Mesendoderm (in vitro differentiated cells): ENCODE results near the gene SLC44A4.

Experiments used
- DNase-seq: peaks from one replicate; pipeline ENCODE4 v3.0.0; 2013
- H2AK5ac ChIP-seq: 2 replicates; pipeline ENCODE4 v1.6.1; 2013; ENCODE audit warnings: low read length, inconsistent platforms
- H2BK120ac ChIP-seq: 2 replicates; pipeline ENCODE4 v1.6.1; 2013; ENCODE audit warnings: low read depth, mild to moderate bottlenecking, low read length, moderate library complexity, mixed read lengths
- H2BK15ac ChIP-seq: replicated peaks from 2 replicates; pipeline ENCODE4 v1.6.1; 2013; ENCODE audit warnings: low read depth, mild to moderate bottlenecking, moderate library complexity
- H2BK5ac ChIP-seq: 2 replicates; pipeline ENCODE4 v1.6.1; 2013; ENCODE audit warnings: low read length, inconsistent platforms
- H3K18ac ChIP-seq: 2 replicates; pipeline ENCODE4 v1.6.1; 2013; ENCODE audit warnings: mild to moderate bottlenecking, low read length, mixed read lengths
- H3K23ac ChIP-seq: one replicate; pipeline ENCODE4 v1.6.1; 2013; ENCODE audit warnings: low read length
- H3K27ac ChIP-seq: 2 replicates; pipeline ENCODE4 v1.5.1; 2013; ENCODE audit warnings: low read depth, mild to moderate bottlenecking, inconsistent platforms, low read length, moderate library complexity
- H3K27me3 ChIP-seq: 2 replicates; pipeline ENCODE4 v1.6.1; 2013; ENCODE audit warnings: low read length, control low read depth, mild to moderate bottlenecking, inconsistent platforms; ENCODE audit not compliant: insufficient read depth, poor library complexity
- H3K36me3 ChIP-seq: 2 replicates; pipeline ENCODE4 v1.6.1; 2013; ENCODE audit warnings: low read length, inconsistent platforms; ENCODE audit not compliant: control insufficient read depth, insufficient read depth
- H3K4ac ChIP-seq: one replicate; pipeline ENCODE4 v1.6.1; 2013; ENCODE audit warnings: low read depth, mild to moderate bottlenecking, low read length, moderate library complexity
- H3K4me1 ChIP-seq: 2 replicates; pipeline ENCODE4 v1.6.1; 2013; ENCODE audit warnings: low read depth, low read length, inconsistent platforms; ENCODE audit not compliant: control insufficient read depth
- H3K4me2 ChIP-seq: 2 replicates; pipeline ENCODE4 v1.6.1; 2013; ENCODE audit warnings: low read length
- H3K4me3 ChIP-seq: 2 replicates; pipeline ENCODE4 v1.5.1; 2013; ENCODE audit warnings: mild to moderate bottlenecking, low read length
- H3K56ac ChIP-seq: one replicate; pipeline ENCODE4 v1.6.1; 2013; ENCODE audit warnings: low read length
- H3K79me1 ChIP-seq: 2 replicates; pipeline ENCODE4 v1.6.1; 2013; ENCODE audit warnings: low read length, inconsistent platforms
- H3K79me2 ChIP-seq: 2 replicates; pipeline ENCODE4 v1.6.1; 2013; ENCODE audit warnings: mild to moderate bottlenecking, low read length; ENCODE audit not compliant: control insufficient read depth, insufficient read depth
- H3K9ac ChIP-seq: 2 replicates; pipeline ENCODE4 v1.6.1; 2013; ENCODE audit warnings: low read length, inconsistent platforms
- H4K5ac ChIP-seq: one replicate; pipeline ENCODE4 v1.6.1; 2013; ENCODE audit warnings: low read length
- H4K8ac ChIP-seq: one replicate; pipeline ENCODE4 v1.6.1; 2013; ENCODE audit warnings: low read depth, mild to moderate bottlenecking, control low read depth, low read length, moderate library complexity
- WGBS: extraction: QIAGEN DNeasy Blood & Tissue Kit; methylation state at CpG from one replicate; pipeline ENCODE4 v1.1.7; 2013; ENCODE audit warnings: low lambda C conversion rate, missing lambda C conversion rate; ENCODE audit not compliant: insufficient coverage; ENCODE audit errors: extremely low coverage; 5-methylcytosine and 5-hydroxymethylcytosine counted together

The SLC44A4 gene

GRCh38 chr6:31888276-31889258 is 9.8 kb upstream of the SLC44A4 start:
- H3K4me3 ChIP-seq: no peak overlapping the region
- no peak overlapping the region for H3K18ac ChIP-seq
- WGBS: no CpG with 5 or more reads among the region's 43 CpGs
- H4K5ac ChIP-seq: no peak overlapping the region
- no peak overlapping the region for H3K9ac ChIP-seq
- H3K36me3 ChIP-seq: peaks cover 20% of the 10 kb centered on the region
- H2AK5ac ChIP-seq: no peak overlapping the region
- no peak overlapping the region for H3K23ac ChIP-seq
- H3K79me2 ChIP-seq: no peaks in the 10 kb centered on the region
- H3K27ac ChIP-seq: no peak overlapping the region
- DNase-seq: no peak
- H2BK5ac ChIP-seq: no peak overlapping the region
- no peak overlapping the region for H4K8ac ChIP-seq
- H3K4me1 ChIP-seq: no peaks in the 10 kb centered on the region
- no peak overlapping the region for H2BK120ac ChIP-seq
- H3K27me3 ChIP-seq: no peaks in the 10 kb centered on the region
- no peak overlapping the region for H3K56ac ChIP-seq
- H2BK15ac ChIP-seq: no peak overlapping the region
- no peak overlapping the region for H3K4me2 ChIP-seq
- no peaks in the 10 kb centered on the region for H3K79me1 ChIP-seq
- no peak overlapping the region for H3K4ac ChIP-seq

- H3K36me3 ChIP-seq: peaks cover 23% of the 10 kb centered on the region
- DNase-seq: no peak
- H4K8ac ChIP-seq: no peak overlapping the region
- no peak overlapping the region for H2BK15ac ChIP-seq
- no CpG with 5 or more reads among the region's 19 CpGs for WGBS
- no peak overlapping the region for H3K4ac ChIP-seq
- H2BK120ac ChIP-seq: no peak overlapping the region
- no peaks in the 10 kb centered on the region for H3K4me1 ChIP-seq
- no peak overlapping the region for H2BK5ac ChIP-seq
- H3K79me1 ChIP-seq: no peaks in the 10 kb centered on the region
- H3K4me3 ChIP-seq: no peak overlapping the region
- H3K4me2 ChIP-seq: no peak overlapping the region
- H3K27ac ChIP-seq: no peak overlapping the region
- no peaks in the 10 kb centered on the region for H3K27me3 ChIP-seq
- H3K56ac ChIP-seq: no peak overlapping the region
- H3K9ac ChIP-seq: no peak overlapping the region
- H3K79me2 ChIP-seq: no peaks in the 10 kb centered on the region
- no peak overlapping the region for H3K23ac ChIP-seq
- no peak overlapping the region for H2AK5ac ChIP-seq
- H3K18ac ChIP-seq: no peak overlapping the region
- H4K5ac ChIP-seq: no peak overlapping the region
Observed at GRCh38 chr6:31887173-31888007, 8.6 kb upstream of the SLC44A4 start.

GRCh38 chr6:31886541-31886991 is 7.8 kb upstream of the SLC44A4 start:
- no peak overlapping the region for H3K27ac ChIP-seq
- no peak overlapping the region for H3K4ac ChIP-seq
- H3K79me2 ChIP-seq: no peaks in the 10 kb centered on the region
- no peak overlapping the region for H3K18ac ChIP-seq
- no peaks in the 10 kb centered on the region for H3K27me3 ChIP-seq
- peaks cover 24% of the 10 kb centered on the region for H3K36me3 ChIP-seq
- no peak overlapping the region for H3K9ac ChIP-seq
- no peak overlapping the region for H3K4me3 ChIP-seq
- no CpG with 5 or more reads among the region's 18 CpGs for WGBS
- no peak overlapping the region for H2BK120ac ChIP-seq
- H2BK15ac ChIP-seq: no peak overlapping the region
- H3K23ac ChIP-seq: no peak overlapping the region
- H4K5ac ChIP-seq: no peak overlapping the region
- no peaks in the 10 kb centered on the region for H3K79me1 ChIP-seq
- H2BK5ac ChIP-seq: no peak overlapping the region
- DNase-seq: no peak
- no peak overlapping the region for H3K4me2 ChIP-seq
- no peak overlapping the region for H2AK5ac ChIP-seq
- no peaks in the 10 kb centered on the region for H3K4me1 ChIP-seq
- H4K8ac ChIP-seq: no peak overlapping the region
- no peak overlapping the region for H3K56ac ChIP-seq

- H3K27ac ChIP-seq: no peak overlapping the region
- no peak overlapping the region for H2AK5ac ChIP-seq
- no peak overlapping the region for H3K4ac ChIP-seq
- no peaks in the 10 kb centered on the region for H3K79me2 ChIP-seq
- no peaks in the 10 kb centered on the region for H3K27me3 ChIP-seq
- H3K36me3 ChIP-seq: peaks cover 33% of the 10 kb centered on the region
- no peak overlapping the region for H3K9ac ChIP-seq
- H3K23ac ChIP-seq: no peak overlapping the region
- H4K5ac ChIP-seq: no peak overlapping the region
- WGBS: no CpG with 5 or more reads among the region's 22 CpGs
- no peak overlapping the region for H3K18ac ChIP-seq
- H2BK120ac ChIP-seq: no peak overlapping the region
- no peak overlapping the region for H2BK15ac ChIP-seq
- H3K56ac ChIP-seq: no peak overlapping the region
- H3K4me2 ChIP-seq: no peak overlapping the region
- H4K8ac ChIP-seq: no peak overlapping the region
- no peak for DNase-seq
- no peaks in the 10 kb centered on the region for H3K79me1 ChIP-seq
- H2BK5ac ChIP-seq: no peak overlapping the region
- H3K4me3 ChIP-seq: no peak overlapping the region
- no peaks in the 10 kb centered on the region for H3K4me1 ChIP-seq
Observed at GRCh38 chr6:31884528-31885035, 5.8 kb upstream of the SLC44A4 start.

GRCh38 chr6:31883676-31884075 is 4.9 kb upstream of the SLC44A4 start:
- no peak overlapping the region for H4K8ac ChIP-seq
- H3K36me3 ChIP-seq: peaks cover 33% of the 10 kb centered on the region
- H3K79me2 ChIP-seq: no peaks in the 10 kb centered on the region
- no peak overlapping the region for H2BK15ac ChIP-seq
- DNase-seq: no peak
- no CpG with 5 or more reads among the region's 12 CpGs for WGBS
- H3K56ac ChIP-seq: no peak overlapping the region
- no peak overlapping the region for H2BK5ac ChIP-seq
- no peaks in the 10 kb centered on the region for H3K4me1 ChIP-seq
- H3K4me2 ChIP-seq: no peak overlapping the region
- H3K27ac ChIP-seq: no peak overlapping the region
- H3K27me3 ChIP-seq: no peaks in the 10 kb centered on the region
- H3K79me1 ChIP-seq: no peaks in the 10 kb centered on the region
- no peak overlapping the region for H2AK5ac ChIP-seq
- no peak overlapping the region for H3K4me3 ChIP-seq
- no peak overlapping the region for H3K18ac ChIP-seq
- H2BK120ac ChIP-seq: no peak overlapping the region
- no peak overlapping the region for H4K5ac ChIP-seq
- no peak overlapping the region for H3K23ac ChIP-seq
- H3K9ac ChIP-seq: no peak overlapping the region
- no peak overlapping the region for H3K4ac ChIP-seq
